Measurements from ENCODE around the gene PPL. TPM values are rescaled to one million over a fixed set of nuclear protein-coding genes. Genes with fewer than 3 reads are reported as not detected.

Gene PPL
- total and polyA plus RNA-seq, 2 experiments from 2014 or later, result 32.8 to 44.5 TPM

GRCh38 chr16:4979736-4980660 is 43.0 kb upstream of the PPL start:
- Histone ChIP-seq H3K79me2 (no peaks in the 10 kb centered on the region), H3K4me1 (ENCODE audit: insufficient read depth) (no peaks in the 10 kb centered on the region), H3K4me3 (no peak overlapping the region), H3K9me3 (ENCODE audit: low read depth) (no peaks in the 10 kb centered on the region), H2AFZ (no peak overlapping the region), H3K9me2 (replicated peaks; ENCODE audit: insufficient read depth) (no peaks in the 10 kb centered on the region), H3K36me3 (replicated peaks; ENCODE audit: insufficient read depth, low read depth) (no peaks in the 10 kb centered on the region), H3K27ac (no peak overlapping the region), H3K4me2 (no peak overlapping the region), H4K20me1 (ENCODE audit: insufficient read depth, poor library complexity, severe bottlenecking) (no peaks in the 10 kb centered on the region), H3K27me3 (no peaks in the 10 kb centered on the region)
- no peak for DNase-seq (ENCODE audit: low spot score)
- WGBS (ENCODE audit: low lambda C conversion rate, missing lambda C conversion rate), result 89% methylated on average over 25 of the region's 25 CpGs
- TF ChIP-seq CTCF (IDR thresholded peaks at IDR 0.05; ENCODE audit: poor library complexity) (no peak), EZH2phosphoT487 (IDR thresholded peaks at IDR 0.05; ENCODE audit: low read depth, severe bottlenecking, unreplicated experiment) (no peak), EZH2 (IDR thresholded peaks at IDR 0.05; ENCODE audit: borderline replicate concordance) (no peak)

- H3K27ac ChIP-seq, result no peak overlapping the region
- TF ChIP-seq EZH2phosphoT487 (IDR thresholded peaks at IDR 0.05; ENCODE audit: low read depth, severe bottlenecking, unreplicated experiment), result no peak
- TF ChIP-seq EZH2 (IDR thresholded peaks at IDR 0.05; ENCODE audit: borderline replicate concordance), result no peak
- no peak for TF ChIP-seq CTCF (IDR thresholded peaks at IDR 0.05; ENCODE audit: poor library complexity)
- no peak overlapping the region for H2AFZ ChIP-seq
- no peak overlapping the region for H3K4me3 ChIP-seq
- H3K4me1 ChIP-seq (ENCODE audit: insufficient read depth), result no peaks in the 10 kb centered on the region
- H4K20me1 ChIP-seq (ENCODE audit: insufficient read depth, poor library complexity, severe bottlenecking), result no peaks in the 10 kb centered on the region
- 86% methylated on average over 7 of the region's 7 CpGs for WGBS (ENCODE audit: low lambda C conversion rate, missing lambda C conversion rate)
- H3K4me2 ChIP-seq, result no peak overlapping the region
- DNase-seq (ENCODE audit: low spot score), result no peak
- no peaks in the 10 kb centered on the region for H3K9me2 ChIP-seq (replicated peaks; ENCODE audit: insufficient read depth)
- no peaks in the 10 kb centered on the region for H3K36me3 ChIP-seq (replicated peaks; ENCODE audit: insufficient read depth, low read depth)
- H3K79me2 ChIP-seq, result no peaks in the 10 kb centered on the region
- H3K27me3 ChIP-seq, result no peaks in the 10 kb centered on the region
- H3K9me3 ChIP-seq (ENCODE audit: low read depth), result no peaks in the 10 kb centered on the region
Measured at GRCh38 chr16:4979164-4979563, 42.2 kb upstream of the PPL start.

- Histone ChIP-seq H3K27ac (no peak overlapping the region), H4K20me1 (ENCODE audit: insufficient read depth, poor library complexity, severe bottlenecking) (no peaks in the 10 kb centered on the region), H2AFZ (no peak overlapping the region), H3K79me2 (no peaks in the 10 kb centered on the region), H3K4me1 (ENCODE audit: insufficient read depth) (no peaks in the 10 kb centered on the region), H3K36me3 (replicated peaks; ENCODE audit: insufficient read depth, low read depth) (no peaks in the 10 kb centered on the region), H3K4me3 (no peak overlapping the region), H3K4me2 (no peak overlapping the region), H3K9me2 (replicated peaks; ENCODE audit: insufficient read depth) (no peaks in the 10 kb centered on the region), H3K27me3 (no peaks in the 10 kb centered on the region), H3K9me3 (ENCODE audit: low read depth) (no peaks in the 10 kb centered on the region)
- 74% methylated on average over 5 of the region's 5 CpGs for WGBS (ENCODE audit: low lambda C conversion rate, missing lambda C conversion rate)
- no peak for DNase-seq (ENCODE audit: low spot score)
- TF ChIP-seq CTCF (IDR thresholded peaks at IDR 0.05; ENCODE audit: poor library complexity), result no peak
- no peak for TF ChIP-seq EZH2phosphoT487 (IDR thresholded peaks at IDR 0.05; ENCODE audit: low read depth, severe bottlenecking, unreplicated experiment)
- TF ChIP-seq EZH2 (IDR thresholded peaks at IDR 0.05; ENCODE audit: borderline replicate concordance), result no peak
Measured at GRCh38 chr16:4976611-4977145, 39.7 kb upstream of the PPL start.

Data from hepatocyte (in vitro differentiated cells).